Fibroblast of lung (primary cell): ENCODE measurements around the gene PRSS21.

Experiments
- CTCF ChIP-seq, 2 donors: IDR thresholded peaks in 1 of 2; conservative IDR thresholded peaks in 1 of 2; 1 replicate in 1 of 2; 2 replicates in 1 of 2; pipeline ENCODE4 v1.5.1; 2011 to 2012; ENCODE audit warnings: low read length in 2 of 2, control low read depth in 1 of 2, inconsistent platforms in 1 of 2, low read depth in 1 of 2, mild to moderate bottlenecking in 1 of 2
- EZH2 ChIP-seq: IDR thresholded peaks from 2 replicates; pipeline ENCODE4 v1.5.1; 2012; ENCODE audit warnings: low read length, control low read depth, mild to moderate bottlenecking; ENCODE audit errors: missing control alignments

GRCh38 chr16:2858245-2859025 is 41.4 kb downstream of the PRSS21 start:
- TF ChIP-seq CTCF (conservative IDR thresholded peaks at IDR 0.05 in 1 of 2, IDR thresholded peaks at IDR 0.05 in 1 of 2; ENCODE audit: low read depth in 1 of 2, low read length in 2 of 2) (no peak), EZH2 (no peak)
